DND-41 (cell line): ENCODE results near the gene ELOA.

Experiments
- ATAC-seq: fragments of 200-7000 bp; cut with Tn5 transposase; 3 replicates; pipeline ENCODE4 v1.9.1; 2021; ENCODE audit warnings: low read depth; ENCODE audit not compliant: insufficient read depth
- DNase-seq: peaks from one replicate; pipeline ENCODE4 v3.0.0-alpha.2; 2020
- H2AFZ ChIP-seq: 2 replicates; pipeline ENCODE4 v1.6.0; 2012; ENCODE audit warnings: low read depth, low read length
- H3K27ac ChIP-seq: 2 replicates; pipeline ENCODE4 v1.5.1; 2012; ENCODE audit warnings: low read length, inconsistent platforms
- H3K27me3 ChIP-seq: fragments of 200-600 bp; sonication (generic); 2 replicates; pipeline ENCODE4 v1.6.0; 2012; ENCODE audit warnings: low read length, mild to moderate bottlenecking, inconsistent platforms; ENCODE audit not compliant: insufficient read depth, poor library complexity
- H3K36me3 ChIP-seq: 2 replicates; pipeline ENCODE4 v1.5.1; 2012; ENCODE audit warnings: low read length, inconsistent platforms; ENCODE audit not compliant: insufficient read depth
- H3K4me1 ChIP-seq: 2 replicates; pipeline ENCODE4 v1.5.1; 2012; ENCODE audit warnings: mild to moderate bottlenecking, low read length; ENCODE audit not compliant: insufficient read depth
- H3K4me2 ChIP-seq: 2 replicates; pipeline ENCODE4 v1.6.0; 2012; ENCODE audit warnings: mild to moderate bottlenecking, moderate library complexity, low read length, inconsistent platforms; ENCODE audit not compliant: insufficient read depth
- H3K4me3 ChIP-seq, 2 experiments: fragments of 200-600 bp in 1 of 2; shearing (Covaris generic) in 1 of 2; 2 replicates each; pipeline ENCODE4 v1.5.1; 2012 to 2016; ENCODE audit warnings: inconsistent platforms in 2 of 2, low read length in 2 of 2, mild to moderate bottlenecking in 2 of 2, low read depth in 1 of 2, moderate library complexity in 1 of 2
- H3K79me2 ChIP-seq: 2 replicates; pipeline ENCODE4 v1.6.0; 2012; ENCODE audit warnings: low read length, inconsistent platforms; ENCODE audit not compliant: insufficient read depth
- H3K9ac ChIP-seq: 2 replicates; pipeline ENCODE4 v1.6.0; 2012; ENCODE audit warnings: low read depth, mild to moderate bottlenecking, inconsistent platforms, low read length, moderate library complexity
- H3K9me3 ChIP-seq: 2 replicates; pipeline ENCODE4 v1.5.1; 2012; ENCODE audit warnings: low read length, moderate library complexity, mild to moderate bottlenecking, inconsistent platforms; ENCODE audit not compliant: insufficient read depth, severe bottlenecking
- H4K20me1 ChIP-seq: 2 replicates; pipeline ENCODE4 v1.6.0; 2012; ENCODE audit warnings: low read length; ENCODE audit not compliant: insufficient read depth
- CTCF ChIP-seq: IDR thresholded peaks from 2 replicates; pipeline ENCODE4 v1.5.1; 2012; ENCODE audit warnings: borderline replicate concordance, low read length, moderate library complexity, mild to moderate bottlenecking; ENCODE audit not compliant: poor library complexity, severe bottlenecking; ENCODE audit errors: extremely low read depth
- EZH2 ChIP-seq: IDR thresholded peaks from 3 replicates; pipeline ENCODE4 v1.6.1; 2012; ENCODE audit warnings: borderline replicate concordance, low read depth, mild to moderate bottlenecking, moderate library complexity, low read length, inconsistent platforms; ENCODE audit not compliant: severe bottlenecking

ELOA gene

GRCh38 chr1:23699280-23700179, 43.7 kb upstream of the ELOA start:
- Histone ChIP-seq H2AFZ (no peak overlapping the region), H3K27ac (no peak overlapping the region), H3K4me2 (no peak overlapping the region), H3K9ac (no peak overlapping the region), H3K4me1 (peaks cover 24% of the 10 kb centered on the region), H4K20me1 (peaks cover 61% of the 10 kb centered on the region), H3K9me3 (no peaks in the 10 kb centered on the region), H3K27me3 (no peaks in the 10 kb centered on the region), H3K4me3 (no peak overlapping the region), H3K79me2 (peaks cover 68% of the 10 kb centered on the region), H3K36me3 (peaks cover 89% of the 10 kb centered on the region)
- peak; percentile 17 for DNase-seq
- TF ChIP-seq CTCF (no peak), EZH2 (no peak)
- peak; percentile 42; the same call in 1 of the 3 replicates for ATAC-seq

GRCh38 chr1:23701310-23701709, 42.0 kb upstream of the ELOA start:
- Histone ChIP-seq H3K4me3 (no peak overlapping the region), H3K27ac (no peak overlapping the region), H3K9ac (no peak overlapping the region), H2AFZ (no peak overlapping the region), H3K79me2 (peaks cover 50% of the 10 kb centered on the region), H4K20me1 (peaks cover 44% of the 10 kb centered on the region), H3K27me3 (no peaks in the 10 kb centered on the region), H3K9me3 (no peaks in the 10 kb centered on the region), H3K4me2 (no peak overlapping the region), H3K4me1 (peaks cover 7% of the 10 kb centered on the region; the same call in 1 of the 2 replicates), H3K36me3 (peaks cover 79% of the 10 kb centered on the region)
- DNase-seq (no peak), ATAC-seq (no peak)
- TF ChIP-seq EZH2 = no peak
- TF ChIP-seq CTCF = no peak

- Histone ChIP-seq H3K4me1 (peaks cover under 1% of the 10 kb centered on the region; the same call in 1 of the 2 replicates), H3K9ac (no peak overlapping the region), H3K4me3 (no peak overlapping the region), H3K79me2 (peaks cover 44% of the 10 kb centered on the region), H3K4me2 (no peak overlapping the region), H4K20me1 (peaks cover 39% of the 10 kb centered on the region), H3K36me3 (peaks cover 72% of the 10 kb centered on the region), H3K27me3 (no peaks in the 10 kb centered on the region), H3K27ac (no peak overlapping the region), H2AFZ (no peak overlapping the region), H3K9me3 (no peaks in the 10 kb centered on the region)
- ATAC-seq (no peak), DNase-seq (no peak)
- TF ChIP-seq CTCF (no peak), EZH2 (no peak)
These were observed 41.3 kb upstream of the ELOA start for GRCh38 chr1:23701996-23702395.
